Activated effector memory CD4-positive, alpha-beta T cell treated with Interleukin-2 at 50 U/mL for 16 hours (primary cell): Measurements from ENCODE around the gene TMEM198.

Experiments used
- DNase-seq: peaks from one replicate; pipeline ENCODE4 v3.0.0-alpha.2; 2020

The TMEM198 gene

GRCh38 chr2:219545943-219546352 is 2.1 kb downstream of the TMEM198 start:
- no peak for DNase-seq

- DNase-seq = no peak
Observed at GRCh38 chr2:219547621-219548020, 3.8 kb downstream of the TMEM198 start.

- no peak for DNase-seq
Observed at GRCh38 chr2:219548990-219549389, 5.2 kb downstream of the TMEM198 start.

- no peak for DNase-seq
Observed at GRCh38 chr2:219549619-219550018, 5.8 kb downstream of the TMEM198 start.

GRCh38 chr2:219551441-219552381 is 7.9 kb downstream of the TMEM198 start:
- DNase-seq = no peak

- peak; percentile 65 for DNase-seq
Observed at GRCh38 chr2:219552382-219553167, 8.7 kb downstream of the TMEM198 start.

- no peak for DNase-seq
Observed at GRCh38 chr2:219553168-219553417, 9.3 kb downstream of the TMEM198 start.

GRCh38 chr2:219553463-219553963 is 9.7 kb downstream of the TMEM198 start:
- no peak for DNase-seq

GRCh38 chr2:219554350-219554749 is 10.5 kb downstream of the TMEM198 start:
- no peak for DNase-seq

GRCh38 chr2:219555956-219556355 is 12.1 kb downstream of the TMEM198 start:
- no peak for DNase-seq

GRCh38 chr2:219556413-219556812 is 12.6 kb downstream of the TMEM198 start:
- DNase-seq = no peak

- no peak for DNase-seq
Observed at GRCh38 chr2:219557320-219557719, 13.5 kb downstream of the TMEM198 start.

GRCh38 chr2:219557791-219558785 is 14.3 kb downstream of the TMEM198 start:
- DNase-seq = no peak

- no peak for DNase-seq
Observed at GRCh38 chr2:219559156-219559915, 15.5 kb downstream of the TMEM198 start.

- peak; percentile 9 for DNase-seq
Observed at GRCh38 chr2:219560037-219560892, 16.4 kb downstream of the TMEM198 start.

- no peak for DNase-seq
Observed at GRCh38 chr2:219560893-219561178, 17.0 kb downstream of the TMEM198 start.

- DNase-seq = no peak
Observed at GRCh38 chr2:219561179-219562048, 17.6 kb downstream of the TMEM198 start.

- DNase-seq = no peak
Observed at GRCh38 chr2:219562049-219563020, 18.5 kb downstream of the TMEM198 start.
